A673 (cell line): Measurements from ENCODE around the gene STEAP3. TPM values are rescaled to one million over a fixed set of nuclear protein-coding genes. Genes with fewer than 3 reads are reported as not detected.

Source experiments
- BruUV-seq: library from RNA; stranded (reverse); fragments of 400-500 nt; replicated peaks from 2 replicates; lab custom pipeline; 2021; lab: Mats Ljungman, UMichigan
- CTCF ChIA-PET: fragments of 300-600 bp; sonication (Branson Sonifier 250); formaldehyde crosslinking; loops from one replicate; lab custom pipeline; 2022; ENCODE audit warnings: antibody characterized with exemption; lab: Charles Lee
- POLR2A ChIA-PET: fragments of 300-600 bp; sonication (Branson Sonifier 250); formaldehyde crosslinking; loops from one replicate; lab custom pipeline; 2022; ENCODE audit warnings: antibody characterized with exemption; ENCODE audit not compliant: low non-redundant PET; lab: Charles Lee
- DNase-seq: peaks from one replicate; pipeline ENCODE4 v3.0.0-alpha.2; 2015; ENCODE audit warnings: low spot score
- H3K27ac ChIP-seq: fragments of 200-600 bp; sonication (generic); 2 replicates; pipeline ENCODE4 v1.5.1; 2016; ENCODE audit warnings: mixed run types, low read depth, mild to moderate bottlenecking, mixed read lengths, antibody characterized with exemption, low read length; ENCODE audit not compliant: poor library complexity, severe bottlenecking
- H3K27me3 ChIP-seq: fragments of 200-600 bp; sonication (generic); replicated peaks from 2 replicates; pipeline ENCODE4 v1.6.1; 2017; ENCODE audit warnings: mixed run types, low read depth, mild to moderate bottlenecking, mixed read lengths, antibody characterized with exemption, low read length; ENCODE audit not compliant: insufficient read depth, poor library complexity
- H3K36me3 ChIP-seq: fragments of 200-600 bp; sonication (generic); 2 replicates; pipeline ENCODE4 v1.6.1; 2016; ENCODE audit warnings: mixed run types, mild to moderate bottlenecking, mixed read lengths, antibody characterized with exemption, low read length; ENCODE audit not compliant: insufficient read depth, poor library complexity, severe bottlenecking
- H3K4me1 ChIP-seq: fragments of 200-600 bp; sonication (generic); 2 replicates; pipeline ENCODE4 v1.6.1; 2017; ENCODE audit warnings: mixed run types, mild to moderate bottlenecking, mixed read lengths, antibody characterized with exemption, low read length; ENCODE audit not compliant: insufficient read depth, poor library complexity, severe bottlenecking
- H3K4me3 ChIP-seq: fragments of 200-600 bp; sonication (generic); 2 replicates; pipeline ENCODE4 v1.5.1; 2016; ENCODE audit warnings: low read depth, mixed run types, mild to moderate bottlenecking, mixed read lengths, low read length; ENCODE audit not compliant: poor library complexity, severe bottlenecking
- H3K9me3 ChIP-seq: fragments of 200-600 bp; sonication (generic); 2 replicates; pipeline ENCODE4 v1.6.1; 2016; ENCODE audit warnings: mixed run types, low read depth, mild to moderate bottlenecking, mixed read lengths, antibody characterized with exemption, low read length; ENCODE audit not compliant: poor library complexity, severe bottlenecking
- CTCF ChIP-seq: fragments of 300-800, 200-600 bp; sonication (generic); conservative IDR thresholded peaks from 2 replicates; pipeline ENCODE4 v1.5.1; 2017; ENCODE audit warnings: low read depth, mild to moderate bottlenecking, antibody characterized with exemption, low read length, moderate library complexity, mixed read lengths
- EZH2 ChIP-seq: fragments of 200-600 bp; sonication (generic); IDR thresholded peaks from 2 replicates; pipeline ENCODE4 v1.6.1; 2017; ENCODE audit warnings: borderline replicate concordance, low read depth, mild to moderate bottlenecking, mixed read lengths, antibody characterized with exemption, low read length; ENCODE audit not compliant: poor library complexity, severe bottlenecking
- intact Hi-C: fragments of 100-400 bp; cut with micrococcal nuclease; formaldehyde crosslinking; loops from one replicate; pipeline ENCODE4 v1.10.0; 2022; ENCODE audit not compliant: unreplicated experiment
- total RNA-seq: library from RNA; stranded (reverse); gene quantifications from 2 replicates; pipeline ENCODE4 v1.2.3, GENCODE V29; 2021

Gene STEAP3
- total RNA-seq, 1 experiment from 2014 or later = 20.3 TPM

GRCh38 chr2:119293254-119293653 lies 69.6 kb downstream of the STEAP3 start:
- no peak for DNase-seq
- H3K9me3 ChIP-seq = no peaks in the 10 kb centered on the region
- ChIA-PET CTCF (no interaction called here), POLR2A (no interaction called here)
- intact Hi-C loops = loop anchor here (5.0 kb wide), 1 partner anchor 281 kb away; no protein-coding TSS in a partner anchor
- BruUV-seq = no TSS peak
- TF ChIP-seq CTCF (no peak), EZH2 (no peak)
- no peak overlapping the region for H3K27ac ChIP-seq
- H3K36me3 ChIP-seq = no peaks in the 10 kb centered on the region
- H3K4me3 ChIP-seq = no peak overlapping the region
- no peaks in the 10 kb centered on the region for H3K27me3 ChIP-seq
- H3K4me1 ChIP-seq = no peaks in the 10 kb centered on the region

GRCh38 chr2:119293900-119294299 lies 70.3 kb downstream of the STEAP3 start:
- no peaks in the 10 kb centered on the region for H3K9me3 ChIP-seq
- H3K4me1 ChIP-seq = no peaks in the 10 kb centered on the region
- intact Hi-C loops = loop anchor here (5.0 kb wide), 1 partner anchor 282 kb away; no protein-coding TSS in a partner anchor
- ChIA-PET POLR2A (no interaction called here), CTCF (no interaction called here)
- H3K27ac ChIP-seq = no peak overlapping the region
- no peaks in the 10 kb centered on the region for H3K36me3 ChIP-seq
- no peak for DNase-seq
- no peak overlapping the region for H3K4me3 ChIP-seq
- BruUV-seq = no TSS peak
- no peaks in the 10 kb centered on the region for H3K27me3 ChIP-seq
- no peak for TF ChIP-seq CTCF
- TF ChIP-seq EZH2 = no peak

GRCh38 chr2:119294671-119295070 lies 71.0 kb downstream of the STEAP3 start:
- no peak for TF ChIP-seq CTCF
- no peak for TF ChIP-seq EZH2
- no TSS peak for BruUV-seq
- DNase-seq = no peak
- H3K36me3 ChIP-seq = no peaks in the 10 kb centered on the region
- POLR2A ChIA-PET = no interaction called here
- CTCF ChIA-PET = no interaction called here
- H3K27me3 ChIP-seq = no peaks in the 10 kb centered on the region
- H3K27ac ChIP-seq = no peak overlapping the region
- no peak overlapping the region for H3K4me3 ChIP-seq
- intact Hi-C loops = loop anchor here (5.0 kb wide), 1 partner anchor 282 kb away; no protein-coding TSS in a partner anchor
- no peaks in the 10 kb centered on the region for H3K4me1 ChIP-seq
- no peaks in the 10 kb centered on the region for H3K9me3 ChIP-seq
